Inflammatory macrophage (primary cell): ENCODE results near the gene RNF214.
"Not testable (repeated sequence)": the region's sequence is repeated elsewhere in the genome, so short reads cannot be mapped to it uniquely, and the experiment has no call there.

Source experiments
- DNase-seq, 2 donors: peaks; one replicate each; pipeline ENCODE4 v3.0.0-alpha.2; 2020 to 2022
- total RNA-seq, 18 experiments: gene quantifications; one replicate each; lab custom pipeline; 2026; ENCODE audit warnings: mixed read lengths in 6 of 18, inconsistent platforms in 2 of 18; lab: John Stamatoyannopoulos, UW

RNF214 gene
- 3.5 to 16.1 (median 12.1) reads per million in 18 experiments for total RNA-seq

- peak; percentile 71 to 83 for DNase-seq
These were observed at the start of gene RNF214 for GRCh38 chr11:117232092-117232878. RNF214 (plus strand) TSS chr11:117232671; CDS start chr11:117234273, 1,602 bp downstream.

- not testable (repeated sequence) for DNase-seq
These were observed 49.3 kb upstream of the RNF214 start for GRCh38 chr11:117183178-117183577.

GRCh38 chr11:117183724-117184349 is 48.6 kb upstream of the RNF214 start:
- DNase-seq: no peak

- DNase-seq: peak; percentile 58 to 72
These were observed 46.6 kb upstream of the RNF214 start for GRCh38 chr11:117185736-117186430.

GRCh38 chr11:117186431-117186761 is 46.1 kb upstream of the RNF214 start:
- DNase-seq: no peak

GRCh38 chr11:117187007-117187406 is 45.5 kb upstream of the RNF214 start:
- DNase-seq: no peak

- no peak for DNase-seq
These were observed 45.1 kb upstream of the RNF214 start for GRCh38 chr11:117187428-117187798.

- DNase-seq: no peak
These were observed 44.5 kb upstream of the RNF214 start for GRCh38 chr11:117187799-117188481.

GRCh38 chr11:117188620-117189081 is 43.8 kb upstream of the RNF214 start:
- peak; percentile 70 to 84 for DNase-seq

- DNase-seq: peak; percentile 95 to 97
These were observed 43.1 kb upstream of the RNF214 start for GRCh38 chr11:117189191-117189940.

GRCh38 chr11:117189941-117190544 is 42.4 kb upstream of the RNF214 start:
- DNase-seq: no peak

GRCh38 chr11:117191680-117192400 is 40.6 kb upstream of the RNF214 start:
- DNase-seq: no peak

GRCh38 chr11:117192401-117192875 is 40.0 kb upstream of the RNF214 start:
- no peak for DNase-seq

GRCh38 chr11:117193130-117194020 is 39.1 kb upstream of the RNF214 start:
- no peak for DNase-seq

- DNase-seq: no peak
These were observed 38.2 kb upstream of the RNF214 start for GRCh38 chr11:117194267-117194666.

- peak in 1 of 2 donors; percentile 60 for DNase-seq
These were observed 37.2 kb upstream of the RNF214 start for GRCh38 chr11:117195258-117195657.

- DNase-seq: no peak
These were observed 36.7 kb upstream of the RNF214 start for GRCh38 chr11:117195761-117196160.

- DNase-seq: no peak
These were observed 35.5 kb upstream of the RNF214 start for GRCh38 chr11:117197006-117197405.
